A673 (cell line): Measurements from ENCODE around the gene SLC22A4. TPM values are rescaled to one million over a fixed set of nuclear protein-coding genes. Genes with fewer than 3 reads are reported as not detected.

Experiments
- BruUV-seq: library from RNA; stranded (reverse); fragments of 400-500 nt; replicated peaks from 2 replicates; lab custom pipeline; 2021; lab: Mats Ljungman, UMichigan
- CTCF ChIA-PET: fragments of 300-600 bp; sonication (Branson Sonifier 250); formaldehyde crosslinking; loops from one replicate; lab custom pipeline; 2022; ENCODE audit warnings: antibody characterized with exemption; lab: Charles Lee
- POLR2A ChIA-PET: fragments of 300-600 bp; sonication (Branson Sonifier 250); formaldehyde crosslinking; loops from one replicate; lab custom pipeline; 2022; ENCODE audit warnings: antibody characterized with exemption; ENCODE audit not compliant: low non-redundant PET; lab: Charles Lee
- DNase-seq: peaks from one replicate; pipeline ENCODE4 v3.0.0-alpha.2; 2015; ENCODE audit warnings: low spot score
- H3K27ac ChIP-seq: fragments of 200-600 bp; sonication (generic); 2 replicates; pipeline ENCODE4 v1.5.1; 2016; ENCODE audit warnings: mixed run types, low read depth, mild to moderate bottlenecking, mixed read lengths, antibody characterized with exemption, low read length; ENCODE audit not compliant: poor library complexity, severe bottlenecking
- H3K27me3 ChIP-seq: fragments of 200-600 bp; sonication (generic); replicated peaks from 2 replicates; pipeline ENCODE4 v1.6.1; 2017; ENCODE audit warnings: mixed run types, low read depth, mild to moderate bottlenecking, mixed read lengths, antibody characterized with exemption, low read length; ENCODE audit not compliant: insufficient read depth, poor library complexity
- H3K36me3 ChIP-seq: fragments of 200-600 bp; sonication (generic); 2 replicates; pipeline ENCODE4 v1.6.1; 2016; ENCODE audit warnings: mixed run types, mild to moderate bottlenecking, mixed read lengths, antibody characterized with exemption, low read length; ENCODE audit not compliant: insufficient read depth, poor library complexity, severe bottlenecking
- H3K4me1 ChIP-seq: fragments of 200-600 bp; sonication (generic); 2 replicates; pipeline ENCODE4 v1.6.1; 2017; ENCODE audit warnings: mixed run types, mild to moderate bottlenecking, mixed read lengths, antibody characterized with exemption, low read length; ENCODE audit not compliant: insufficient read depth, poor library complexity, severe bottlenecking
- H3K4me3 ChIP-seq: fragments of 200-600 bp; sonication (generic); 2 replicates; pipeline ENCODE4 v1.5.1; 2016; ENCODE audit warnings: low read depth, mixed run types, mild to moderate bottlenecking, mixed read lengths, low read length; ENCODE audit not compliant: poor library complexity, severe bottlenecking
- H3K9me3 ChIP-seq: fragments of 200-600 bp; sonication (generic); 2 replicates; pipeline ENCODE4 v1.6.1; 2016; ENCODE audit warnings: mixed run types, low read depth, mild to moderate bottlenecking, mixed read lengths, antibody characterized with exemption, low read length; ENCODE audit not compliant: poor library complexity, severe bottlenecking
- CTCF ChIP-seq: fragments of 300-800, 200-600 bp; sonication (generic); conservative IDR thresholded peaks from 2 replicates; pipeline ENCODE4 v1.5.1; 2017; ENCODE audit warnings: low read depth, mild to moderate bottlenecking, antibody characterized with exemption, low read length, moderate library complexity, mixed read lengths
- EZH2 ChIP-seq: fragments of 200-600 bp; sonication (generic); IDR thresholded peaks from 2 replicates; pipeline ENCODE4 v1.6.1; 2017; ENCODE audit warnings: borderline replicate concordance, low read depth, mild to moderate bottlenecking, mixed read lengths, antibody characterized with exemption, low read length; ENCODE audit not compliant: poor library complexity, severe bottlenecking
- intact Hi-C: fragments of 100-400 bp; cut with micrococcal nuclease; formaldehyde crosslinking; loops from one replicate; pipeline ENCODE4 v1.10.0; 2022; ENCODE audit not compliant: unreplicated experiment
- total RNA-seq: library from RNA; stranded (reverse); gene quantifications from 2 replicates; pipeline ENCODE4 v1.2.3, GENCODE V29; 2021

Gene SLC22A4
- total RNA-seq, 1 experiment from 2014 or later: 0.99 TPM

GRCh38 chr5:132313961-132314432 is 19.8 kb downstream of the SLC22A4 start:
- CTCF ChIA-PET: no interaction called here
- Histone ChIP-seq H3K4me3 (no peak overlapping the region), H3K4me1 (peaks cover 7% of the 10 kb centered on the region), H3K27me3 (no peaks in the 10 kb centered on the region), H3K27ac (no peak overlapping the region), H3K9me3 (no peaks in the 10 kb centered on the region), H3K36me3 (no peaks in the 10 kb centered on the region)
- POLR2A ChIA-PET: no interaction called here
- no peak for DNase-seq
- no peak for TF ChIP-seq EZH2
- TF ChIP-seq CTCF: no peak
- intact Hi-C loops: no loop called here
- BruUV-seq: no TSS peak

- Histone ChIP-seq H3K4me3 (no peak overlapping the region), H3K4me1 (peaks cover 7% of the 10 kb centered on the region), H3K36me3 (no peaks in the 10 kb centered on the region), H3K27me3 (no peaks in the 10 kb centered on the region), H3K27ac (no peak overlapping the region), H3K9me3 (no peaks in the 10 kb centered on the region)
- DNase-seq: no peak
- TF ChIP-seq EZH2 (no peak), CTCF (no peak)
- BruUV-seq: no TSS peak
- intact Hi-C loops: no loop called here
- POLR2A ChIA-PET: interaction anchor here (0.6 kb wide), 1 partner anchor 17 kb away, joined by 15 read pairs; no protein-coding TSS in a partner anchor
- CTCF ChIA-PET: interaction anchor here (1.0 kb wide), 1 partner anchor 77 kb away, joined by 6 read pairs; no protein-coding TSS in a partner anchor
Observed at GRCh38 chr5:132315529-132316067, 21.4 kb downstream of the SLC22A4 start.

- no peaks in the 10 kb centered on the region for H3K27me3 ChIP-seq
- H3K4me3 ChIP-seq: no peak overlapping the region
- peaks cover 7% of the 10 kb centered on the region for H3K4me1 ChIP-seq
- H3K36me3 ChIP-seq: no peaks in the 10 kb centered on the region
- no peak for DNase-seq
- H3K27ac ChIP-seq: no peak overlapping the region
- ChIA-PET POLR2A (no interaction called here), CTCF (no interaction called here)
- TF ChIP-seq CTCF (no peak), EZH2 (no peak)
- H3K9me3 ChIP-seq: no peaks in the 10 kb centered on the region
- intact Hi-C loops: no loop called here
- no TSS peak for BruUV-seq
Observed at GRCh38 chr5:132319975-132320374, 25.8 kb downstream of the SLC22A4 start.
